Caki2 (cell line): ENCODE data around the gene IDE. TPM values are rescaled to one million over a fixed set of nuclear protein-coding genes. Genes with fewer than 3 reads are reported as not detected.
A peak's percentile ranks its signal among the peaks of the same experiment; 100 is the strongest.
"Not testable (repeated sequence)": the region's sequence is repeated elsewhere in the genome, so short reads cannot be mapped to it uniquely, and the experiment has no call there.

Experiments
- DNase-seq: peaks from one replicate; pipeline ENCODE4 v3.0.0-alpha.2; 2015; ENCODE audit warnings: low read depth
- in situ Hi-C: cut with HindIII; loops from 2 replicates; pipeline ENCODE4 v1.10.0; 2016; ENCODE audit warnings: low sequenced_read_pairs, low pct_unique_long_range_greater_than_20kb, mixed read lengths
- total RNA-seq: library from RNA; depleted of rRNA; stranded (reverse); fragments of >200 nt; shearing (Covaris generic); gene quantifications from 2 replicates; pipeline ENCODE4 v1.2.3, GENCODE V29; 2014; ENCODE audit warnings: low replicate concordance

IDE gene
- total RNA-seq, 1 experiment from 2014 or later: 20.5 TPM

GRCh38 chr10:92517034-92517655 is 56.7 kb downstream of the IDE start:
- peak; percentile 54 for DNase-seq
- in situ Hi-C loops: no loop called here

DNA sequence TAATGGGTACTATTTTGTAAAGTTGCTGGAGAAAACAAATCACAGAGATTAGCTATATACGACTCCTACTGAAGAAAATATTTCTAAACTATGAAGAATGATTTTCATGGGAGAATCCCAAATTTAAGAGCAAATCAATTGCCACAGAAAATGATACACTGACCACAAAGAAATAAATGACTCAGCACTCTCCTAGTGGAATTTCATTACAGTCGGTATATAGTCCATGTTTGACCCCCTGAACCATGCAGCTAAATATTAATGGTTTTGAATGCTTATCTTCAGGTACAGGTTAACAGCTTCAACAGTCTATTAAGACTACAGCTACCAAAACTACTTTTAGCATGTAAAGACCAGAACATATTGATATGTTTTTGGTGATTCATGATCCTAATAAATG is 65.0 kb downstream of the IDE start:
- no peak for DNase-seq
- in situ Hi-C loops: no loop called here

DNA sequence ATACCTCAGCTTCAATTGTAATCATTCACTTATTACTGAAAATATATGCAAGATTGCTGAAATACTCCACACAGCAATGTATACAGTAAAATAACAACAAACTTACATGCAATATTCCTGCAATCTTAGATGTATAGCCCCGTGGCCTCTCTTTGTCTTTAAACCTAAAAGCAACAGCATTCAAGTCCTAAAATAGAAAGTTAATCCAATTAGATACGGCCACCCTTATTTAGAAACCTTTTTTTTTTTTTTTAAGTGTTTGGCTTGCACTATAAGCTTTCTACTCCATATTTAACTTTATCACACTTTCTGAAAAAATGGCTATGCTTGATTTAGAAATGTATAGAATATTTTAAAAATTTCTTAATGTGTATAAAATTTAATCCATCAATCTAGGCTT is 67.6 kb downstream of the IDE start:
- DNase-seq: no peak
- in situ Hi-C loops: no loop called here

GRCh38 chr10:92505044-92505443 is 68.8 kb downstream of the IDE start:
- in situ Hi-C loops: no loop called here
- no peak for DNase-seq

DNA sequence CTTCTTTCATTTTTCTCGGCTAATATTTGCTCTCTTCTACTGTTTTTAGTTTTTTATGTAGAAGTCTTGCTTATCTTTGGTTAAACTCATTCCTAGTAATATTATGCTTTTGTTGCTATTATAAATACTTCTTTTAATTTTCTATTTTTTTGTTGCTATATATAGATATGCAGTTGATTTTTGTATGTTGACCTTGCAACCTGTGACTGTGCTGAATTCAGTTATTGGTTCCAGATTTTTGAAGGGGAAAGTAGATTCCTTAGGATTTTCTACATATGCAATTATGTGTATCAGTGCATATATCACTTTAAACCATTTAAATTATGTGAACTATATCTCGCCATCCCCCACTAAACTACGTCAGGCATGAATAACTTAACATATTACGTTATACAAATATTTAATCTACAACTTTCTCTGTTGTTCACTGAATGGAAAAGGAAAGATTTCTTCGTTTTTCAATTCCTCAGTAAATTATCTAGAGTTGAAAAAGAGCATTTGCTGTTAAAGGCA is 71.5 kb downstream of the IDE start:
- in situ Hi-C loops: no loop called here
- no peak for DNase-seq

DNA sequence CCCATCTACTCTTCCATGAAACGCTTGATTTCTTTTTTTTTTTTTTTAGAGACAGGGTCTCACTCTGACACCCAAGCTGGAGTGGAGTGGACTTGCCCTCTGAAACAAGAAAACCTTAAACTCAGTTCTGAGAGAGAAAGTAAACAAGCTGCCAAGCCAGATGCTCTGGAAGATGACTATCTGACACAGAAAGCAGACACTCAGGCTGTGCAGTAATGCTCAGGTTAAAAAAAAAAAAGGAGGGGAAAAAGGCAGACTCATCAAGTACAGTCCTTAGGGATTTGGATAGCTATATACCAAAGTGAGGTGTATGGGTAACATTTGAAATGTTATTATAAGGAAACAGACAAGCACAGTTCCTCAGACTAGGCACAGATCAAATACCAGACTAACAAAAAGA is 80.5 kb downstream of the IDE start:
- in situ Hi-C loops: no loop called here

DNA sequence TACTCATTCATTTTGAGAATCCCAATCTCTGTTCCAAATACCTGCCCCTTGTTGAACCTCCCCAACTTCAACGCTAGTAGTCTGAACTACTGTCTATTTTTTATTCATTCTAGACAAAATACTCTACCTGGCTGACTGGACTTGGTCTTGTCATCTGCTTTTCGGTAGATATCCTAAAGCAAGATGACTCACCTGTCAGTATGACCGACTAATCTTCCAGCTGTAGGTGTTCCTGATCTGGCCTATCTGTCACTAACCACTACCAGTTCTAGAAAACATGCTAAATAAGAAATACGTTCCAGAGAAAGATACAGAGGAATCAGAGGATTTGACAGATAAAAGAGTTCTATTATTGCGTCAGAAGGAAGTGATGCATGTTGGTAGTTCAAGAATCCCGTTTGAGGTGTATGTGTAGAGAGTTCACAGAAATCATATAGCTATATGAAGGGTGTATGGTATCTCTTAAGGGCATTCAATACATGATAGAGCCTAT is 81.1 kb downstream of the IDE start:
- in situ Hi-C loops: no loop called here

More for the DNA sequence above, 80.5 kb downstream of the IDE start:
- DNase-seq: no peak

DNA sequence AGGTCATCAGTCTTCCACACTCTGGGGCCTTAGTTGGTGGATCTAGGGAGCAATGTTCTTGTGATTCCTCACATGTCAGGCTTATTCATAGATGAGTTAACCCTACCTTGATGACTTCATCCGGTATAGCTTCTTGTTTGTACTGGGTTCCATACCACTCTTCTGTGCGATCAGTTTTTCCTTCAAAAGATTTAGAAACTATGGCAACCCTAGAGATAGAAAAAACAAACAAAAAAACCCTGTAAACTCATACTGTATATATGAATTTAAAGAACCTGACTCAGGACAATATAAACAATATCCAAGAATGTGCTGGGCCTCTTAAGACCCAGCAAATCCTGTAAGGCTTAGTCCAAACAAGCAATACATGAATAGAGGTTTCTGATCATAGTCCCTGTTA is 83.5 kb downstream of the IDE start:
- DNase-seq: no peak
- in situ Hi-C loops: no loop called here

More for the DNA sequence above, 81.1 kb downstream of the IDE start:
- no peak for DNase-seq

GRCh38 chr10:92486637-92487036 is 87.3 kb downstream of the IDE start:
- in situ Hi-C loops: no loop called here
- DNase-seq: no peak

DNA sequence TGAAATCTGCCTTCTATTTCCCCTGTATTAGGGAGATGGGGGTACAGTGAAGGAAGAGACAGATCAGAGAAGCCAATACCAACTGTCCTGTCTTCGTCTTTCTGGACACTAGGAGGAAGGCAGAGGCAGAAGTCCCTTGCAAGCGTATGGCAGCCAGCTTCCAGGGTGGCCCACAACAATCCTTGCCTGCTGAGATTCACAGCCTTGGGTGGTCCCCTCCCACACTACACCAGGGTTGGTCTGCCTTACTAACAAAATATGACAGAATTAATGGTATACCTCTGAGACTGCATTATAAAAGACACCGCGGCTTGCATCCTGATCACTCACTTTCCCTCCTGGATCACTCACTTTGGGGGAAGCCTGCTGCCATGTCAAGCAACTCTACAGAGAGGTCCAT is 90.4 kb downstream of the IDE start:
- DNase-seq: no peak
- in situ Hi-C loops: no loop called here

DNA sequence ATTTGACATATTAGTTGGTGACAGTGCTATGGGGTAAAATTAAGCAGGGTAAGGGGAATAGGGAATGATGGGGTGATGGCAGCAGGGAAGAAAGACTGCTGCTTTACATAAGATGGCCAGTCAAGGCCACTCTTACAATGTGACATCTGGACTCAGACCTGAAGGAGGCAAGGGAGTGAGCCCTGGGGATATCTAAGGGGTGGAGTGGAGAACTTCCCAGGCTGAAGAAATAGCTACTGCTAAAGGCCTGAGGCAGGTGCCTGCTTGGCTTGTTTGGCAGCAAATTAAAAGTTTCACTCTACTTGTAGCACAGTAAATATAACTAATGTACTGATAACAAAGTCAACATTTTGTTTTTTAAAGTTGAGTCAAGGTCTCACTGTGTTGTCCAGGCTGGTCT is 93.5 kb downstream of the IDE start:
- DNase-seq: no peak
- in situ Hi-C loops: no loop called here

GRCh38 chr10:92479547-92479946 is 94.3 kb downstream of the IDE start:
- no peak for DNase-seq
- in situ Hi-C loops: no loop called here

- in situ Hi-C loops: no loop called here
These were observed 95.4 kb downstream of the IDE start for GRCh38 chr10:92478536-92478935.

GRCh38 chr10:92475357-92475868 is 98.5 kb downstream of the IDE start:
- in situ Hi-C loops: no loop called here
- no peak for DNase-seq

More at GRCh38 chr10:92478536-92478935, 95.4 kb downstream of the IDE start:
- no peak for DNase-seq

DNA sequence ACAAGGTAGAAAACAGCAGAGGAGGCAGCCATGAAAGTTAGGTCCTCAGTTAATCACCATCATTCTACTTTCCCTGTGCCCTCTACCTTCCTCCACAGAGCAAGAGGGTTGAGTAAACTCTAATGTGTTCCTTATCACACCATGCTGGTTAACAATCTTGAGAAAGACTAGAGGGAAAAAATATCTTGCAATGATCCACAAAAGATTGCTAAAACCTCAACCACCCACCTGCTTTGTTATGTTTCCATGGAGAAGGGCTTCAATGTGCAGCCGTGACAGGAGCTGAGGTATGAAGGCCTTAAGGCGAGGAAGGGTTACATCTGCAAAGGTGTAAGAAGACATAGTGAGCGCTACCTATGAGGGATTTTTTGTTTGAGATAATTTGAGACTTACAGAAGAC is 103.9 kb downstream of the IDE start:
- no peak for DNase-seq
- in situ Hi-C loops: no loop called here

DNA sequence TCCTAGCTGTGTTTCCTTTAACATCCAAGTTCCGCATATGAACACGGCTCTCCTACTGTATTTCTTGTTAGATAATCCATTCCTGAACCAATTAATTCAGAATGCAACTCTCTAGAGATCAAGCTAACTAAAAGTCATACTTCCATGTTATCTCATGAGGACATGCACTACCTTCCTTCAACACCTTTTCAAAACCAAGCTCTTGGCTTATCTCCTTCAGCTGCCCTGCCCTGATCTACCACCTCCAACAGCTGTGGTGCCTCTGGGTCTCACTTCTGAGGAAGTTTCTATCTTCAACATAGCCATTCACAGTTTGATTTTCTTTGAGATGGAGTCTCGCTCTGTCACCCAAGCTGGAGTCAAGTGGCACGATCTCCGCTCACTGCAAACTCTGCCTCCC is 109.5 kb downstream of the IDE start:
- in situ Hi-C loops: no loop called here
- no peak for DNase-seq

DNA sequence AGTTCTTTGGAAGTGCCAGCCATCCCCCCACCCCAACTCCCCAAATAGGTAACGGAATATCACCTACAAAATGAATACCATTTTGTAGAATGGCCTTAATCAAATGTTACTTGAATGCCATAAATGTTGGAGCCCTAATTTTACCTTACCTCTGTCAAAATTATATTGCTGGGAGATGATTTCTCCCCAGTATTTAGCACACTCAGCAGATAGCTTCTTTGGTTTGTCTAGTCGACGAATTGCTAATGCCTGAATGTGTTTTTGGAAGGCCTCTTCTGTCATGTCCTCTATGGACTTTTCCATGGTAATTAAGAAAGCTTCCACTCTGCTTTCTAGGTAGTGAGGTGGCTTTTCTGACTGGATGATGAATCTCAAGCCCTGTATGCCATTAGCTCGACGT is 110.3 kb downstream of the IDE start:
- DNase-seq: no peak
- in situ Hi-C loops: no loop called here

DNA sequence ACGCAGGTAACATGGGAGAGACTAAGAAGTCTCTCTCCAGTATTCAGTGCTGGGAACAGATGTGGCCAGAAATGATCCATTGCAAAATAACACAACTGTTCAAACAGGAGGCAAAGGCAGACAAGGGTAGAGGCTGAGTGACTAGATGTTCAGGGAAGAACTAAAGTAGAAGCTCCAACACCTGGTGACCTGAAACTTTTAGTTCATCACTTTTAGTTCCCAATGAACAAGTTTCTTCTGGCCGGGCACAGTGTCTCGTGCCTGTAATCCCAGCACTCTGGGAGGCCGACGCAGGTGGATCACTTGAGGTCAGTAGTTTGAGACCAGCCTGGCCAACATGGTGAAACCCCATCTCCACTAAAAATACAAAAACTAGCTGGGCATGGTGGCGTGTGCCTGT is 118.9 kb downstream of the IDE start:
- DNase-seq, in situ Hi-C loops: not testable (repeated sequence)

DNA sequence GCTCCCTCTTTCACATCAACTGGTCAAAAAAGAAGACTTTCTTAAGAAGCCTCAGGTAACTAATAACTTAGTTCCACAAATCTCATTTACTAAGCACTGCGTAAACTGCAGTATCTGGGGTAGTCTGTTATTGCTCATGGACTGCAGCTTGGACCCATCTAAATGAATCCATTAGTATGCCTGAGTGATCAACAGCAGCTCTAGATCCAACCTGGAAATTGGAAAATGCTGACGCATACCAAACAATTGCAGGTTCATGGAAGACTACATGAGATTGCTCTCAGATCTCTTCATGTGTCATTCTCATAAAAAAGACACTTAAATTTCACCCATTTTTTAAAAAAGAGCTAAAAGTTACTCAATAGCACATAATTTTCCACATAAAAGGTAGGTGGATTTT is 121.6 kb downstream of the IDE start:
- in situ Hi-C loops: no loop called here
- DNase-seq: no peak

GRCh38 chr10:92451431-92451830 is 122.5 kb downstream of the IDE start:
- in situ Hi-C loops: no loop called here
- DNase-seq: no peak
